HG02798 (cell line): ENCODE results near the gene SLC25A51.

Experiments
- ATAC-seq: cut with Tn5 transposase; IDR thresholded peaks from one replicate; pipeline ENCODE4 v1.9.1; 2021; ENCODE audit warnings: mild to moderate bottlenecking; ENCODE audit not compliant: unreplicated experiment, poor library complexity

SLC25A51 gene, protein sequence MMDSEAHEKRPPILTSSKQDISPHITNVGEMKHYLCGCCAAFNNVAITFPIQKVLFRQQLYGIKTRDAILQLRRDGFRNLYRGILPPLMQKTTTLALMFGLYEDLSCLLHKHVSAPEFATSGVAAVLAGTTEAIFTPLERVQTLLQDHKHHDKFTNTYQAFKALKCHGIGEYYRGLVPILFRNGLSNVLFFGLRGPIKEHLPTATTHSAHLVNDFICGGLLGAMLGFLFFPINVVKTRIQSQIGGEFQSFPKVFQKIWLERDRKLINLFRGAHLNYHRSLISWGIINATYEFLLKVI

DNA sequence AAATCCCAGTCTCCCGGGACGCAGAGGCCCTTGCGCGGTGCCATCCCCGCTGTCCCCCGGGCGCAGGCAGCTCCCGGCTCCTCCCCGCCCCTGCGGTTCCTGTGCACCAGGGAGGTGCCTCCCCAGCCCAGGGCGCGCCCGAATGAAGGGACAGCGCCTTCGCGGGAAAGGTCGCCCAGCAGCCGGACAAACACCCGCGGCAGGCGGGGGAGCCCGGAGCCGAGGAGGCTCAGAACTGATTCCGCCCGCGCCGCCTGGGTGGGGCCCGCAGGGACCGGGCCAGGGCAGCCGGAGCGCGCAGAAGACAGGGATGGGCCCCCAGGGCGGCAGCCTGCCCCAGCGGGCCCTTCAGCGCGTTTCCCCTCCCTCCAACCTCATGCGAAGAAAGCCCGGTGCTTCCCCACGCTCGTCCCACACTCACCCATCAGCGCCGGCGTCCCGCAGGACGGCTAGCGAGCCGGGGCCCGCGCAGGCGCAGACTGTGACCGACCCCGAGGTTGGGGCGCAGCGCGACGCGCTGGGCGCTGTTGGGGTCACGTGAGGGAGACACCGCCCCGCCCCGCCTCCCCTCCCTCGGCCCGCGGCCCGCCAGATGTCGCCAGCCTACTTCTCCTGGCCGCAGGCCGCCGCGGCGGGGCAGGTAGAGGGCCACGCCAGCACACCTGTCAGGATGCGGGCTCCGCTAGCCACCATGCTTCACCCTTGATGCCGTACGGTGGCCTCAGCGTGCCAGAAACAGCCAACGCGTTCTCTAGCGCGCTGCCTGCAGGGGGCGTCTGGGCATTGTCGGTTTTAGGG is at the start of gene SLC25A51:
TSS of gene SLC25A51 (minus strand) at position 481 of the 798 bp plus-strand sequence. CDS start 15,577 bp downstream, outside the sequence.
- ATAC-seq, result peak; percentile 90

DNA sequence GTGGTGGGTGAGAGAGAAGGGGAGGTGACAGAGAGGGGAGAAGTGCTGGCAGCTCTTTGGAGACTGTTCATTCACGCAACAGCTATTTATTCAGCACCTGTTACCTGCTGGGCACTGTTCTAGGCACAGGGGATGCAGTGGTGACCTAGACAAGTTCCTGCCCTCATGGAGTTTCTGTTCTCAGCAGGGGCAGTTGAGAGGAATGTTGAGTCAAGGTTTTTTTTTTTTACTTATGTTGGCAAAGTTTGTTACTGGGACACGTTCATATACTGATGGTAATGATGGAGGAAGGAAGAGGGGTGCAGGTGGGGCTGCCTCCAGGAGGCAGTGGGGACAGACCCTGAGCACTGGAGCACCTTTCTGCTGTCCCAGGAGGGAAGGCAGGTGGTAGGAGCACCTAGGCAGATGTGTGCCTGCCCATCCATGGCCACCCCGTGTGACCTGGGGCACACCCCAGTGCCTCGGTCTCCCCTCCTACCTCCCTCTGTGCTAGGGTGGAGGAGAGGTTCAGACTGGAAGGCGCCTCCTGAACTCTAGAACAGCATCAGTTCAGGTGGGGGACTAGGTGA is 49.4 kb upstream of the SLC25A51 start:
- no peak for ATAC-seq

DNA sequence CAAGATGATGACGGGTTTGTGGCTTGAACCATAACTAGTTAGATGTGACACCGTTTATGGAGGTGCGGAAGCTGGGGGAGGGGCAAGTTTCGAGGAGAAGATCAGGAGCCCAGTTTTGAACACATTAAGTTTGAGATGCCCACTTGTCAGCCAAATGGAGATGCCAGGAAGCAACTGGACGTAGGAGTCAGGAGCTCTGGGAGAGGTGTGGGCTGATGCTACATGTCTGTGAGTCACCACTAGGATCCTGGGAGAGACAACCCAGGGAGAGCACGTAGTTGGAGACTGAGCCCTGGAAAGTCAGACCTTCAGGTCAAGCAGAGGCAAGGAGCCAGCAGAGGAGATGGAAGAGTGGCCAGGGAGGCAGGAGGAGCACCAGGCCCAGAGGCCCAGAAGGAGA is 48.8 kb upstream of the SLC25A51 start:
- no peak for ATAC-seq

DNA sequence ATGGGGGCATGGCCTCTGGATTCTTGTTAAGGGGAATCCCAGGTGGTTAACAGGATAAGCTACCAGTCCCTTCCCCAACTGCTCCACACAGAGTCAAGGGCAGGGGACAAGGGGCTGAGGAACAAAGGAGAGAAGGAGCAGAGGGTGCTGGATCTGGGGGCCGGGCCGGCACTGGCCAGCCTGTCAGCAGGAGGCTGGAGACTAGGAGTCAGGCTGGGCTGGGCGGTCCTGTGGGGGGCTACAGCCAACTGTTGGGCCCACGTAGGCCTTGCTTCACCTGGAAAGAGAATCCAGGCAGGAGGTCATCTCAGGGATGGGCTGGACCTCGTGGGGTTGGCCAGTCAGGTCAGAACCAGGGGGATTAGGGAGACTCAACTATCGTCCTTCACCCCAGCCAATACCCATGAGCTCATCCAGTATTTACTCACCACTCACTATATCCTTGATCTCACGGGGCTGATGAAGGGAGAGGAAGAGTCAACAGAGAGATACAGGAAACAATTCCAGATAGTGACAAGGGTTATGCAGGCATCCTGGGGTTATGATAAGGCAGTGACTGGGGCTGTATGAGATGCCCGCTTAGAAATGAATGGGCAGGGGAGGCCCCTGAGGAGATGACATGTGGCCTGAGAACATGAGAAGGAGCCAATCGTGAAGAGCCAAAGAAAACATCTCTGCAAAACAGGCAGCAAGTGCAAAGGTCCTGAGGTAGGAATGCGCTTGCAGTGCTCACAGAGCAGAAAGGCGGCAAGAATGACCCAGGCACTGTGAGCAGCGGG is 47.9 kb upstream of the SLC25A51 start:
- ATAC-seq, result no peak

DNA sequence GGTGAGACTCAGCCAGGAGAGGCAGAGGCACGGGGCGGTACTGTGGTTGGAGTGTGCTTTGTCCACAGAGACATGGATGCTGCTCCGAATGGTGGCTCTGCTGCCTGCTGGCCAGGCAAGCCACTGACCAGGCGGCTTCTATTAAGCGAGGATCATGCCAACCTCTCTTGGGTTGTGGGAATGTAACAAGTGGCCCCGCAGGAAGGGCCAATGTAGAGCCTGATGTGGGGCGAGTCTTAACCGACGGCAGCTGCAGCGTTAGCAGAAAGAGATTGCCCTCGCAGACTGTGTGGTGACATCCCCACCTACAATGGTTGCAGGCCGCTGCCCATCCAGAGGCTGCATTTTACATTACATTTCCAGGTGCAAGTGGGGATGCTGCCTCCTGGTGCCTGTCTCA is 46.6 kb upstream of the SLC25A51 start:
- ATAC-seq, result no peak

DNA sequence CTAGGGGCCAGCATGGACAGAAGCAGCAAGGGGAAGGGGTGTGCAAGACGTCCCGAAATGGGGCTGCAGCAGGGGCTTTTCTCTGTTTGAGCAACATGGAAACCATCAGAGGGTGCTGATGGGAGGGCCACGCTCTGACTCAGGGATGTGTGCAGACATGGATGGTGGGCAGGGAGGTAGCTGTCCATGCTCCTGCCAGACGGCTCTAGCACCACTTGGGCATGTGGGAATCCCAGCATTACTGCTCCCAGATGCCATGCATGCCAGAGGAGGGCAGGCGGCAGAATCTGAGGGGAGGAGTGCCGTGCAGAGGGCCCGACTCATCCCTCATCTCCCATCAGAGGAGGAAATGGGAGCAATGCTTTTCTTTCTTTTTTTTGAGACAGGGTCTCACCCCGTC is 45.6 kb upstream of the SLC25A51 start:
- no peak for ATAC-seq

DNA sequence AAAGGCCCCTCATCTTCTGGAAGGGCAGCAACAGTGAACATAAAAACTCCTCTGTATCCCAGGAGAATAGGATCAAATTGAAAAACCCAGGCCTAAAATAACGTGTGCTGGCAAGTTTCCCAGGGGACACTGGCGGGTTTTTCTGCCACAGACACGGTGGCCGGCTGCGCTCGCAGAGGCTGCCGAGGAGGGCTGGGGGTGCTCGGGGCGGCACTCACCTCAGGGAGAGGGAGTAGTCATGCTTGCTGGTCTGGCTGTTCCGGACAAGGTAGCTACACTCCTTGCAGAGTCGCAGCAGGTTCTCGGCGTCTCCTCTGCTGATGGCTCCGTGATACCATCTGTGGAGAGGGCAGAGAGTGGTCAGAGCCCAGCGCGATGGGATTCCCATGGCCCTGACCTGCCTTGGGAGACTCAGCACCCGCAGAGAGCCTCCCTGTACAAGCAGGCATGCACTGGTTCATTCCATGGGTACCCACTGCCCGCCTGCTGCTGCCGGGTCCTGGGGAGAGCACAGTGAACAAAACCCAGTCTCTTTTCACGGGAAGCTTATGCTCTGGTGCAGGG is 44.6 kb upstream of the SLC25A51 start:
- ATAC-seq, result no peak

DNA sequence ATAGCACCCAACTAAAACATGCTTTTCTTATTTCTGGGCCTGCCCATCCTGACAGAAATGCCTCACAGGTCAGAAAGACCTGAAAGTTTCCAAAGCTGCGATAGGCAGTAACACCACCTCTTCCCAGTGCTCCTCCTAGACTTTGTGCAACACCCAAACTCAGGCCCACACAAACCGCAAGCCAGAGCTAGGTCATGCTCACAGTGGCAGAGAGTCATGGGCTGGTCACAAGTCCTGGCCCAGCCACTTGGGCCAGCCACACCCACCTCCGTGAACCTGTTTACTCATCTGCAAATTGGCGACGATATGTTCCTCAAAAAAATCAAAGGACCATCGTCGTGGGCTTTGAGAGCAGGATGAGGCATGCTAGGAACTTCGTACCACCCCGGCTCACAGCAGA is 44.0 kb upstream of the SLC25A51 start:
- no peak for ATAC-seq

DNA sequence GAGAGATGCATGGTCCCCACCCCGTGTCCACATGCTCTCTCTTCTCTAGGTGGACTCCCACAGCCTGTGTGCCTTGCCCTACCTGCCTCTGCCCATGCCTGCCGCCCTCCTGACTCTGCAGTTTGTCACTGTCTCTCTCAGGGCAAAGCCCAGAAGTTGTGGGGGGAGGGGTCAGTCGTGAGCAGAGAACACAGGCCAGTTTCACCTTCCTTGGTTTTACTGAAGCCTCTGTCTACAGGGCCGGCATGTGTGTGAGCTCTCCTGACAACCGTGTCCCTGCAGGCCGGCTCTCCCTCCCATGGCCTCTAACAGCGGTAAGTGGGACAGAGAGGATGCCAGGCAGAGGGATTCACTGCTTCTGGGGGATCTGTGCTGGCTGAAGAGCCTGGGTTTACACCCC is 43.5 kb upstream of the SLC25A51 start:
- ATAC-seq, result no peak

DNA sequence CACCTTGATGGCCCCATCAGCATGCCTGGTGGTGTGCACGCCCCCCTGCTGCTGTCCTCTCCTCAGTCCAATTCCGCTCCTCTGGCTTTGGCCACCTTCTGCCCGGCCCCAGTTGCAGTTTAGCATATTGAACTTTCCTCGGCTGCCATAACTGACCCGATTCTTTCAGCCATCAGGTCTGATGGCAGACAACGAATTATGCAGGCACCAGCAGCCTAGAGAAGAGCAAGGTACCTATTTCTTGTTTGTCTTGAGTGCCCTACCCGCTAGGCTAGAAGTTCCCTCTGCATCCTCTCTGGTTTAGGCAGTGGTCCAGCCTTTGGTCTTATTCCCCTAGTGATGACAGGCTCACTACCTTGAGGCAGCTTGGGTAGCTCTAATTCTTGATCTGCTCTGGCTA is 43.0 kb upstream of the SLC25A51 start:
- ATAC-seq, result no peak

DNA sequence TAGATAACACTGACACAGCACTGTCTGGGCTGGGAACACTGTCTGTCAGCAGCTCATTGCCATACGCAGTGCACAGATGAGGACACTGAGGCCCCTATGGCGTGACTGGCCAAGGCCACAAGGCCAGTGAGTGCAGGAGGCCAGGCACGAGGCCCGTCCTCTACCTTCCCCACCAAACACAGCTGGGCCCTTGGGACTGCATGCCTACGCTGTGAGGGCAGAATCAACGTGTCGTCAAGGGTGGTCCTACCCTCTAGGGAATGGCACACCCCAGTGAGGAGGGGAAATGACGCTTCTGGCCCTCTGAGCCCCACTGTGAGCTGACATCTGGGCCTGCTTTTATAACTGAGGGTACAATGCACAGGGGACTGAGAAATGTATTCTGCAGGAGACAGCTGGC is 42.1 kb upstream of the SLC25A51 start:
- ATAC-seq, result no peak

DNA sequence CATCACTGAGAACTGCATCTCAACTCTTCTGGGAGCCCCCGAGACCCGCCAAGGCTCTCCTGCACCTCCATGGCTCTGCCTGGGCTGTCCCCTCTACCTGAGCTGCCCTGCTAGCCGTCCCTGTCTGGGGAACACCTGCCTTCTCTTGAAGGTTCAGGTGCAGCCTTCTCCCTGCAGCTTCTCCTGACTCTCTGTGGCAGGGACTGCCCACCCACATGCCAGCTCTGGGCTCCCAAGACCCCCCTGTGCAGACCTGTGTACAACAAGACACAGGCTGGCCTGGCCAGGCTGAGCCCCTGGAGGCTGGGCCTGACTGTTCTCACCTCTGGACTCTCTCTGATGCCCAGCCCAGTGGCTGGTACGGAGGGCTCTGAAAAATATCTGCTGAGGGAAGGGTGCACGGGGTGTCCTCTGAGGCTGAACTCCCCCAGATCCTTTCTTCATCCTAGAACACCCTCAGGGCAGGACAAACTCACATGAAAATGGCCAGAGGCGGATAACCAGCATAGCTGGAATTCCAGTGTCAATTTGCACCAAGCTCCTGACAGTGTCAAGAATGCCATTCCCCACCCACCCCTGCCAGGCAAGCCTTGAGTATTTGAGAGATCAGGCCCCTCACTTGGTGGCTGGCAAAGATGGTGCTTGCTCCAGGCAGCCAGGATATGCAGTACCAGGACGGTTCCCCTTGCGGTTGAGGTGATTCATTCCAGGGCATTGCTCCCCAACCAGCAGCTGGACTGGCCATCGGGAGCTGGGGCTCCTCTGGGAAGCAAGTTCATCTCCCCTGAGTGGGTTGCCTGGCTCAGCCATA is 40.9 kb upstream of the SLC25A51 start:
- ATAC-seq, result no peak

DNA sequence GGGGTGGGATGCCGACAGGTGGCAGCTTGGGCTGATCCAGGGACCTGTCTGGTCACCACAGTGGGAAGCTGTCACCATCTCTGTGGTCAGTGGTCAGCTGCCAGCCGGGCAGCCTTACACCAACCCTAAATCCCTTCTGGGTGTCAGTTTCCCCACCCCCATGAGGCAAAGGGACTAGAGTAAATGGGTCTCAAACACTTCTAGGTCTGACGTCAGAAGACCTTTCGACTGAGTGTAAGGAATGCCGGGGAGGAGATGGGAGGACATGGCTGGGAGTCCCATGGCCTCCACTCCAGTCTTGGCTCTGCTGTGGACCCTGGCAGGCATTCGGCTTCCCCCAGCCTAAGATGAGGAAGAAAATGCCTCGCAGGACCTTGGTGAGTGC is 40.3 kb upstream of the SLC25A51 start:
- no peak for ATAC-seq

DNA sequence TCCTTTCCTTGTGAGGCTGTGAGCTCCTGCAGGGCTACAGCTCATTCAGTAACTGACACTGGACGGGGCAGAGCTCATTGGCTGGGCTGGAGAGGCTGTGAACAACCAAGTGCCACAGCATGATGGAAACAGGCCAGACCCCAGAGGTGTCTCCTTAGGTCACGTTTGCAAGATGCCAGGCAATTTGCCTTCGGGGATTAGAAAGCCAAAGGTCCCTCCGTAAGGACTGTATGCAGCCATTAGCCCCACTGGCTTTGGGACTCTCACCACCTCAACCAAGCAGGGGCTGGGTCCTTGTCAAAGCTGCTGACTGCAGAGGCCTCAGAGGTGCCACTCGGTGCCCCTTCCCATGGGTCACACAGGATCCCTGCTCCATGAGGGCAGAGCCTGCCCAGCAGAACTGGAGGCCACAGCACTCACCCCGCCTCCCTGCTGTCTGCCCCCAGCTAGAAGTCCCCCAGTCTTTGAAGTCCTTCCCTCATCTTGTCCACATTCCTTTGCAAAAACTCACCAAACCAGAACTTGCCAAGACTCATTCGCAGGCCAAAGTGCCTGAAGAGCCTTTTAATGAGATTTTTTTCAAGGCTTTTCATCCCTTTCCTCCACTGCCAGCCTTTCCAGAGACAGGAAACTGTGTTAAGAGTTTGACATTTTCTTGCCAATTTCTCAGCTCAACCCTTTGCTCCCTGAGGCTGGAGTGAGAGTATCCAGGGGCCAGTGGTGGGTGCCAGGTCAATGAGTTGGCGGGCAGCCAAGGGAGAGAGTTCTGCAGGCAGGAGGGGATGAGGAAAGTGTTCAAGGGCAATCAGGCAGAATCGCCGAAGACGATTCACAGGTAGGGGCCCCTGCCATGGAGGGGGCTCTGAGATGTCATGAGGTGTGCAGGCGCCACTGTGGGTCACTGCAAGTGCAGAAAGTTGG is 39.7 kb upstream of the SLC25A51 start:
- no peak for ATAC-seq

DNA sequence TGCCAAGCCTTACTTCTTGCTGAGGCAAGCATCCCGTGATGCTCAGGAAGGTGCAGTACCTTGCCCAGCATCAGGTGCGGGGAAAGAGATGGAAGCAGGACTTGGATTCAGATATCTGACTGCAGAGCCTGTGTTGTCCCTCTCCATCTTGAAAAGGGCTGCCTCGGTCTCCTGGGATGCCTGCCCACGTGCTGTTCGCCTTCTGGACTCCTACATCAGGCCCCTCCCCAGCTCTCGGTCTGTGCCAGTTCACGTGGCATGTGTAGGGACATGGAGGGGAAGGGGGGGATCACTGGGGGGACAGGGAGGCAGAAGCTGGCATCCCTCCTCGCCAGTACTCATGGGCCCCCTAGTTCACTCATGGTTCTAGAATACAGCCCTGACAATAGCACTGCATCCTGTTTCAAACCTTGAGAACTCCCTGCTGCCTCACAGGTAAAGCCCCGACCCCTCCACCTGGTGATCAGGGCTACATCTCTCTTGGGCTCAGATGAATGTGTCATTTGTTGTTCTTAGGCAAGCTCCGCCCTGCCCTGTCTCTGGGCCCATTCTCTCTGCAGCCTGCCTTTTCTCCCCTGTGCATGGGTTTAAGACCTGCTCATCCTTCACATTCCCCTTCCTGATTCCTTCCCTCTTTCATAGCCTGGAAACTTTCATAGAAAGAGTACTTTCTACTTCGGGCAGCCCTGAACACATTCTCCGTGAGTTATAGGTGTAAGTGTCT is 38.9 kb upstream of the SLC25A51 start:
- no peak for ATAC-seq

DNA sequence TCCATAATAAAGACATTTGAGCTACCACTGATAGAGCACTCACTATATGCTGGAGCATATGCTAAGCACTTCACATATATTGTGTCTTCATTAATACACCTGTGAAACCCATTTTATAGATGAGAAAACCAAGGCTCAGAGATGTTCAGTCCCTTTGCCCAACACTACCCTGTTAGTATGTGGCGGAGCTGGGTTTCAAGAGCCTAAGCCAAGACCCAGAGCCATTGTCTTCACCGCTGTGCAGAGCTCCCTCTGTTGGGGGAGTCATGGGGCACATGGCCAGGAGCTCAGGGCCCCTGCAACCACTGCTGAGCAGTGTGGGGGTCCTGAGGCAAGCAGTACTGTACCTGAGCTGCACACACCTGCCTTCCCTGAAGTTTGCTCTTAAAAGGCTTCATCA is 37.3 kb upstream of the SLC25A51 start:
- ATAC-seq, result no peak

DNA sequence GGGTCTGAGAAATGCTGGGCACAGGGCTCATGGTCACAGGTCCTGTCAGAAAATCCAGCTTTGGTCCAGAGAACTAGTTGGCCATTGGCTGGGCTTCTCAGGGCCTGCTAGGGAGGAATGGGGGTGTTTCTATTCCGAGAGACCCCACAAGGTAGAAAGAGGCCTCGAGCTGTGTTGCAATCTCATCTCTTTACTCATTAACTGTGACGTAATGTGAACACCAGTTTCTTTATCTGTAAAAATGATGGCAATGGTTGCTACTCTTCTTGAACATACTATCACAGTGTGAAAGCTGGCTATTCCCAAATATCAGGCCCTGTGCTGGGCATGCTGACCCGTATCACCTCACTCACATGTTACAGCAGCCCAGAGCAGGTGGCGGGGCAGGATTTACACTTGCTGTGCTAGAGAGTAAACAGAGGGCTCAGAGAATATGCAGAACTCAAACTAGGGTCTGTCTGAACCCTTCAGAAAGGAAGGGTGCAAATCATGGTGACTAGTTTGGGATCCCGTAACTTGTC is 35.7 kb upstream of the SLC25A51 start:
- no peak for ATAC-seq
